CD4-positive, CD25-positive, alpha-beta regulatory T cell (primary cell): ENCODE data around the gene SLC6A14. TPM values are rescaled to one million over a fixed set of nuclear protein-coding genes. Genes with fewer than 3 reads are reported as not detected.

Source experiments
- ATAC-seq, 2 donors: fragments of 150-1000 bp; cut with Tn5 transposase; one replicate each; pipeline ENCODE4 v1.10.0; 2021; ENCODE audit warnings: low read depth in 2 of 2, moderate number of reproducible peaks in 2 of 2, moderate library complexity in 1 of 2
- DNase-seq, 3 donors: peaks; one replicate each; pipeline versions ENCODE4 v3.0.0 to v3.0.0-alpha.2; 2012 to 2022; ENCODE audit warnings: mixed read lengths in 1 of 3
- H3K27ac ChIP-seq: one replicate; pipeline ENCODE4 v1.7.0; 2013; ENCODE audit warnings: mild to moderate bottlenecking, low read length; ENCODE audit not compliant: insufficient read depth, poor library complexity, severe bottlenecking
- H3K27me3 ChIP-seq: one replicate; pipeline ENCODE4 v1.7.0; 2013; ENCODE audit warnings: low read length; ENCODE audit not compliant: control insufficient read depth, insufficient read depth
- H3K36me3 ChIP-seq: one replicate; pipeline ENCODE4 v1.7.0; 2013; ENCODE audit warnings: mild to moderate bottlenecking, low read length, moderate library complexity; ENCODE audit not compliant: control insufficient read depth, insufficient read depth
- H3K4me1 ChIP-seq: 2 replicates; pipeline ENCODE4 v1.7.0; 2013; ENCODE audit warnings: mild to moderate bottlenecking, low read length; ENCODE audit not compliant: insufficient read depth, control insufficient read depth, poor library complexity, severe bottlenecking
- H3K4me3 ChIP-seq: one replicate; pipeline ENCODE4 v1.7.0; 2013; ENCODE audit warnings: low read depth, mild to moderate bottlenecking, low read length, moderate library complexity
- H3K9me3 ChIP-seq, 2 experiments: 1 replicate in 1 of 2; 2 replicates in 1 of 2; pipeline ENCODE4 v1.7.0; 2013; ENCODE audit warnings: low read length in 2 of 2, mild to moderate bottlenecking in 1 of 2, moderate library complexity in 1 of 2; ENCODE audit not compliant: control insufficient read depth in 2 of 2
- H3K27ac Mint-ChIP-seq, 3 donors: one replicate each; pipeline ENCODE4 v1.8.0; 2020 to 2022; ENCODE audit warnings: mild to moderate bottlenecking in 3 of 3, mixed read lengths in 3 of 3, moderate library complexity in 2 of 3
- H3K27me3 Mint-ChIP-seq: one replicate; pipeline ENCODE4 v1.8.0; 2022; ENCODE audit warnings: mild to moderate bottlenecking, mixed read lengths
- H3K36me3 Mint-ChIP-seq: one replicate; pipeline ENCODE4 v1.8.0; 2020; ENCODE audit warnings: mixed read lengths
- H3K4me1 Mint-ChIP-seq, 4 donors: one replicate each; pipeline ENCODE4 v1.8.0; 2020 to 2022; ENCODE audit warnings: mixed read lengths in 4 of 4, mild to moderate bottlenecking in 1 of 4
- H3K4me3 Mint-ChIP-seq, 4 donors: one replicate each; pipeline ENCODE4 v1.8.0; 2020 to 2022; ENCODE audit warnings: mild to moderate bottlenecking in 4 of 4, mixed read lengths in 4 of 4, moderate library complexity in 3 of 4
- H3K9me3 Mint-ChIP-seq, 7 donors: one replicate each; pipeline ENCODE4 v1.8.0; 2020 to 2022; ENCODE audit warnings: mixed read lengths in 7 of 7, mild to moderate bottlenecking in 3 of 7, moderate library complexity in 2 of 7
- polyA plus RNA-seq, 4 donors: library from polyadenylated mRNA; unstranded; fragments of 300-500 nt; fragmentation: Illumina TruSeq; gene quantifications; one replicate each; pipeline ENCODE4 v1.2.3, GENCODE V29; 2021
- total RNA-seq: library from RNA; stranded (reverse); gene quantifications from one replicate; pipeline ENCODE4 v1.2.3, GENCODE V29; 2022

Gene SLC6A14
- total RNA-seq (not detected), polyA plus RNA-seq (not detected)

DNA sequence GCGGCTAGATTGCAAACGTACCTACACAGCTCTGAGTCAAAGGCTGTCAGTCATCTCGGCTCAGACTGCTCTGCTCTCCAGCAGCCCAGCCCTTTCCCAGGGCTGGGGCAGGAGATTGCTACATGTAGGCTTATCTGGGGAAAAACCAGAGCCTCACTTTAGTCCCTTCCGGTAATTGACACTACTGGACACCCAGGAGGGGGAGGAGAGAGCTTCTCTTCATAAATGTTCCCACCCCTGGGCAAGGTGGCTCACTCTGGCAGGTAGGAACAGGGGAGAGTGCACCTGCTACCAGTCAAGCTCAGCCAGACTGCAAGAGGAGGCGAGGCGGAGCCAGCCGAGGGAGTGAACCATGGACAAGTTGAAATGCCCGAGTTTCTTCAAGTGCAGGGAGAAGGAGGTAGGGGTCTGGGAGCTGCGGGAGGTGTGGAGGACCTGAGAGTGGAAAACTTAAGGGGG is at the start of gene SLC6A14:
Gene SLC6A14, plus strand, starts transcription at position 249 of the 459 bp plus-strand sequence. Its CDS starts 104 bp downstream, at position 353.
- Histone ChIP-seq H3K4me3 (no peak within 1 kb of the TSS), H3K36me3 (no peaks in the 10 kb centered on the region), H3K27ac (no peak within 1 kb of the TSS), H3K4me1 (no peaks in the 10 kb centered on the region), H3K27me3 (no peaks in the 10 kb centered on the region), H3K9me3 (no peaks in the 10 kb centered on the region)
- ATAC-seq: no peak
- no peak for DNase-seq
- H3K27ac Mint-ChIP-seq: no peak within 1 kb of the TSS
- no peak within 1 kb of the TSS for H3K4me3 Mint-ChIP-seq
- no peaks in the 10 kb centered on the region for H3K4me1 Mint-ChIP-seq
- H3K27me3 Mint-ChIP-seq: no peaks in the 10 kb centered on the region
- no peaks in the 10 kb centered on the region for H3K36me3 Mint-ChIP-seq
- peaks cover 0 to 8% (median 3%) of the 10 kb centered on the region in 7 donors for H3K9me3 Mint-ChIP-seq

DNA sequence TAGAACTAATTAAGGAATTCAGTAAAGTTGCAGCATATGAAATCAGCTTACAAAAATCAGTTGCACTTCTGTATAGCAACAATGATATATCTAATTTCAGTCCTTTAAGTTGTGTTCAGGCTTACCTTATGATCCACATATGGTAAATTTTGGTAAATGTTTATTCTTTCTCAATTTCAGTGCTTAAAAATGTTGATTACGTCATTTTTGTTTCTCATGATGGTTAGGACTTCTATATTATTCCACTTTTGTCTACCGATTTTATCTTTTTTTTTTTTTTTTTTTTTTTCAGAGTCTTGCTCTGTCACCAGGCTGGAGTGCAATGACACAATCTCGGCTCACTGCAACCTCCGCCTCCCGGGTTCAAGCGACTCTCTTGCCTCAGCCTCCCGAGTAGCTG is 40.7 kb upstream of the SLC6A14 start:
- no peak overlapping the region for H3K4me3 Mint-ChIP-seq
- no peaks in the 10 kb centered on the region for H3K4me1 ChIP-seq
- no peak overlapping the region for H3K27ac Mint-ChIP-seq
- DNase-seq: no peak
- H3K9me3 ChIP-seq: no peaks in the 10 kb centered on the region
- H3K27me3 Mint-ChIP-seq: no peaks in the 10 kb centered on the region
- H3K4me3 ChIP-seq: no peak overlapping the region
- no peaks in the 10 kb centered on the region for H3K36me3 Mint-ChIP-seq
- H3K36me3 ChIP-seq: no peaks in the 10 kb centered on the region
- H3K4me1 Mint-ChIP-seq: no peaks in the 10 kb centered on the region
- peaks cover 0 to 3% (median 0%) of the 10 kb centered on the region in 7 donors for H3K9me3 Mint-ChIP-seq
- H3K27ac ChIP-seq: no peak overlapping the region
- no peak for ATAC-seq
- no peaks in the 10 kb centered on the region for H3K27me3 ChIP-seq

DNA sequence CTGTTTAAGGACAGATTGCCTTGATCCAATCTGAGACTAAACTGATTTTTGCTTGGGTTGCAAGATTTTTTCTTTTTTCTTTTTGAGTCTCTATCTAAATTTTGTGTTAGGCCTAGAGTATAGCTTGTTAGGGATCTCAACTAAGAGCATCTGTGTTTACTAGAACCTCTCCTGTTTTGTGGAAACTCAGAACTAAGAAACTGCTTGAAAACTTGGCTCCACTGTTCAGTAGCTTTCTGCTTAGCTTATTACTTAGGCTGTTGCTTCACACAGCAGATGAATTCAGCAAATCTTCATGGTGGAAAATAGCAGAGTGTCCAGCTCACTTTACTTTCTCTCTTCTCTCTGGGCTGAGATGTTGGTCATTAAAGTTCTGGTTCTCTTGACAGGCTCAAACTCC is 36.7 kb upstream of the SLC6A14 start:
- Histone ChIP-seq H3K27me3 (no peaks in the 10 kb centered on the region), H3K36me3 (no peaks in the 10 kb centered on the region), H3K27ac (no peak overlapping the region), H3K4me1 (no peaks in the 10 kb centered on the region), H3K4me3 (no peak overlapping the region), H3K9me3 (no peaks in the 10 kb centered on the region)
- H3K27ac Mint-ChIP-seq: no peak overlapping the region
- no peak for ATAC-seq
- no peaks in the 10 kb centered on the region for H3K36me3 Mint-ChIP-seq
- no peaks in the 10 kb centered on the region for H3K4me1 Mint-ChIP-seq
- H3K9me3 Mint-ChIP-seq: peaks cover 0 to 7% (median 2%) of the 10 kb centered on the region in 7 donors
- no peak for DNase-seq
- no peak overlapping the region for H3K4me3 Mint-ChIP-seq
- no peaks in the 10 kb centered on the region for H3K27me3 Mint-ChIP-seq

GRCh38 chrX:116409219-116409618 is 27.2 kb upstream of the SLC6A14 start:
- no peaks in the 10 kb centered on the region for H3K36me3 Mint-ChIP-seq
- H3K27me3 Mint-ChIP-seq: no peaks in the 10 kb centered on the region
- H3K27ac ChIP-seq: no peak overlapping the region
- no peaks in the 10 kb centered on the region for H3K9me3 ChIP-seq
- no peak overlapping the region for H3K27ac Mint-ChIP-seq
- H3K36me3 ChIP-seq: no peaks in the 10 kb centered on the region
- no peak overlapping the region for H3K4me3 ChIP-seq
- DNase-seq (no peak), ATAC-seq (no peak)
- no peaks in the 10 kb centered on the region for H3K4me1 ChIP-seq
- H3K9me3 Mint-ChIP-seq: peaks cover 0 to 8% (median 2%) of the 10 kb centered on the region in 7 donors
- no peaks in the 10 kb centered on the region for H3K27me3 ChIP-seq
- no peaks in the 10 kb centered on the region for H3K4me1 Mint-ChIP-seq
- H3K4me3 Mint-ChIP-seq: no peak overlapping the region

DNA sequence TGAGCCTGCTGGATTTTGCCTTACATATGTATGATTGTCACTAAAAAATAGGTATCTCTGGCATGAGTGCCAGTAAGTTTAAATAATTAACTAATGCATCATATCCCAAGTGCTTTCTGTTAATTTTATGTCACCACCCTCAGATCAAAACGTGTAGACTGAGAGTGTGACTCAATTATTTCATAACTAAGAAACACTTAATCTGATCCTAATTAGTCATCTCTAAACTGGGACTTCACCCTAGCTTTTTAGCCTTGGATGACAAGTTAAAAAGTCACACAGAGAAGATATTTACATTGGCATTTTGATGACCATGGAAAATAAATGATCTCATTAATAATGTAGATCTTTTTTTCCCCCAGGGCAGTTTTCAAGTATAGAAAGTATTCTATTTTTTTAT is 23.1 kb upstream of the SLC6A14 start:
- Mint-ChIP-seq H3K27ac (no peak overlapping the region), H3K4me1 (no peaks in the 10 kb centered on the region), H3K36me3 (no peaks in the 10 kb centered on the region), H3K27me3 (no peaks in the 10 kb centered on the region), H3K4me3 (no peak overlapping the region), H3K9me3 (peaks cover 0 to 4% (median 0%) of the 10 kb centered on the region in 7 donors)
- Histone ChIP-seq H3K9me3 (no peaks in the 10 kb centered on the region), H3K36me3 (no peaks in the 10 kb centered on the region), H3K4me3 (no peak overlapping the region), H3K27ac (no peak overlapping the region), H3K27me3 (no peaks in the 10 kb centered on the region), H3K4me1 (no peaks in the 10 kb centered on the region)
- no peak for DNase-seq
- no peak for ATAC-seq

GRCh38 chrX:116417214-116417613 is 19.2 kb upstream of the SLC6A14 start:
- no peak overlapping the region for H3K4me3 ChIP-seq
- no peak overlapping the region for H3K27ac ChIP-seq
- DNase-seq: no peak
- no peak for ATAC-seq
- Mint-ChIP-seq H3K9me3 (peaks cover 0 to 2% (median 0%) of the 10 kb centered on the region in 7 donors), H3K4me1 (no peaks in the 10 kb centered on the region), H3K27ac (no peak overlapping the region), H3K27me3 (no peaks in the 10 kb centered on the region), H3K36me3 (no peaks in the 10 kb centered on the region), H3K4me3 (no peak overlapping the region)
- no peaks in the 10 kb centered on the region for H3K36me3 ChIP-seq
- no peaks in the 10 kb centered on the region for H3K9me3 ChIP-seq
- no peaks in the 10 kb centered on the region for H3K4me1 ChIP-seq
- H3K27me3 ChIP-seq: no peaks in the 10 kb centered on the region

- H3K27me3 Mint-ChIP-seq: no peaks in the 10 kb centered on the region
- no peak overlapping the region for H3K27ac Mint-ChIP-seq
- ATAC-seq (no peak), DNase-seq (no peak)
- no peak overlapping the region for H3K4me3 Mint-ChIP-seq
- H3K4me3 ChIP-seq: no peak overlapping the region
- H3K36me3 ChIP-seq: no peaks in the 10 kb centered on the region
- peaks cover 0 to 2% (median 0%) of the 10 kb centered on the region in 7 donors for H3K9me3 Mint-ChIP-seq
- no peaks in the 10 kb centered on the region for H3K4me1 ChIP-seq
- no peaks in the 10 kb centered on the region for H3K4me1 Mint-ChIP-seq
- H3K36me3 Mint-ChIP-seq: no peaks in the 10 kb centered on the region
- H3K9me3 ChIP-seq: no peaks in the 10 kb centered on the region
- H3K27ac ChIP-seq: no peak overlapping the region
- no peaks in the 10 kb centered on the region for H3K27me3 ChIP-seq
Measured at GRCh38 chrX:116417968-116418367, 18.4 kb upstream of the SLC6A14 start.

DNA sequence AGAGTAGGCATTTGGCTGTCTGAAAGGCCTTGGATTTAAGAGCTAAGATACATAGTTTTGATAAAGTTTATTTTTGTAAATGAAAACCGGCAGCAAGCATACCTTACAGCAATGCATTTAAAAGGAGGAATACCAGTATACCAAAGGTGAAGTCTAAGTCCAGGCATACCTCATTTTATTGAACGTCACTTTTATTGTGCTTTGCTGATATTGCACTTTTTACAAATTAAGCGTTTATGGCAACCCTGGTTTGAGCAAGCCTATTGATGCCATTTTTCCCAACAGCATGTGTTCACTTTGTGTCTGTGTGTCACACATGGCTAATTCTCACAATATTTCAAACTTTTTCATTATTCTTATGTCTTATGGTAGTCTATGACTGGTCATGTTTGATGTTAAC is 8.4 kb upstream of the SLC6A14 start:
- no peak overlapping the region for H3K27ac Mint-ChIP-seq
- no peaks in the 10 kb centered on the region for H3K9me3 ChIP-seq
- H3K9me3 Mint-ChIP-seq: peaks cover 0 to 7% (median 0%) of the 10 kb centered on the region in 7 donors
- no peak overlapping the region for H3K27ac ChIP-seq
- DNase-seq (no peak), ATAC-seq (no peak)
- no peaks in the 10 kb centered on the region for H3K36me3 ChIP-seq
- no peaks in the 10 kb centered on the region for H3K4me1 Mint-ChIP-seq
- H3K4me3 Mint-ChIP-seq: no peak overlapping the region
- no peaks in the 10 kb centered on the region for H3K36me3 Mint-ChIP-seq
- no peaks in the 10 kb centered on the region for H3K27me3 ChIP-seq
- H3K27me3 Mint-ChIP-seq: no peaks in the 10 kb centered on the region
- H3K4me3 ChIP-seq: no peak overlapping the region
- no peaks in the 10 kb centered on the region for H3K4me1 ChIP-seq
